Measurements from ENCODE around the gene PPP2R2B.
"Not testable (repeated sequence)": the region's sequence is repeated elsewhere in the genome, so short reads cannot be mapped to it uniquely, and the experiment has no call there.

Gene PPP2R2B

DNA sequence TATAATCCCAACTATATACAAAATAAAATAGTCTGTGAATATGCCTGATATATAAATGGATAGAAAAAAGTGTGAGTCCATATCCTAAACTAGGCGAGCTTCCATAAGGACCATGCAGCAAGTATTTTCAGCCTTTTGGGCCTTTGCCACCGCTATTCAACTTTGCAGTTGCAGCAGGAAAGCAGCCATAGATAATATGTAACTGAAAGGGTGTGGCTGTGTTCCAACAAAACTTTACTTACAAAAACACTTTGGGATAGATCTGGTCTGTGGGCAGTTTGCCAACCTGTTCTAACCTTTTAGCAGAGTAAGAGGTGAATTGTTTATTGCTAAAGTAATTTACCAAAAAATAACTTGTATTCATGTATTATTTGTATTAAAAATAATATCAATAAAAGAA lies 234.8 kb downstream of the PPP2R2B start:
- no peak for DNase-seq

- no peak for DNase-seq
Measured at GRCh38 chr5:146642410-146642809, 236.1 kb downstream of the PPP2R2B start.

GRCh38 chr5:146641941-146642340 lies 236.6 kb downstream of the PPP2R2B start:
- no peak for DNase-seq

DNA sequence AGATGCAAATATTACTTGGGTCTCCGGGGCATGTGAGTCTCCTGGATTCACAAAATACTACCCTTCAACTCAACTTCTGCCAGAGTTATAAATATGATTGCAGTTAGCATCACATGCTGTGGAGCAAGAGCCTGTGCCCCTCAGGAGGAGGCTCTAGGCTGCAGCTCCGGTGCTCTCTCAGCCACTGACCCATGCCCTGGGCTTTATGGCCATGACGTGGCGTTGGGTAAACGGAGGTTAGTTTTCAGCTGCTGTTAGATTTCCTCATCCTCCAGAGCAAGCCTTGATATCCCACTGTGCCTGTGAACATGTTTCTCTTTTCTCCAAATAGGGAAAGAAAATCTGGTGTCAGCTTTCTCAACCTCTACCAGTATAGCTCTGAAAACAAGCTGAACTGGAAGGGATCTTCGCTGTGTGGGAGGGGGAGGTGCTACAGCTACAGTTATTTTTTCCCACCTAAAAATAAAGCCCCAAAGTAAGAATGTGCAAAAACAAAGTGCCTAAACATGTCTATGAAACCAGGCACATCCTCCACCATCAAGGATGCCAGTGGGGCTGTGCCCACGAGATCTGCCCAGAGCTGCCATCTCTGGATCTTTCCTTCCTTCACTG lies 238.2 kb downstream of the PPP2R2B start:
- DNase-seq: no peak

DNA sequence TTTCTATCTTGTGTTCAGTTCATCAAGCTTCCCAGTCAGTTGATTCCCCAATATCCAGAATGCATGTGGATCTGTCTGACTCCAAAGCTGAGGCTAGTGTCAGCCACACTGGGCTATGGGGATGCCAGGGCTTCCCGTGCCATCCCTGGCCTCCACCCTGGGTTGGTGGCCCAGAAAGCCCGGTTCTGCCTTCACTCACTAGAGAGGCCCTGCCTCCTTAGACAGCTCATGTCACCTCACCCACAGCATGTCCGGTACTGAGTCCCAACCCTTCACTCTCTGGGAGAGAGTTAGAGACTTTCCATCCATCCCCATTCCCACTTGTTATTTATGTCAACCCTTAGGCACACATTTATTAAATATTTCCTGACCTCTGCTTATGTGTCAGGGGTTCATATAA lies 243.1 kb downstream of the PPP2R2B start:
- DNase-seq: no peak

GRCh38 chr5:146633323-146633764 lies 245.2 kb downstream of the PPP2R2B start:
- peak; percentile 59 for DNase-seq

GRCh38 chr5:146632620-146633322 lies 245.8 kb downstream of the PPP2R2B start:
- peak; percentile 59 for DNase-seq

DNA sequence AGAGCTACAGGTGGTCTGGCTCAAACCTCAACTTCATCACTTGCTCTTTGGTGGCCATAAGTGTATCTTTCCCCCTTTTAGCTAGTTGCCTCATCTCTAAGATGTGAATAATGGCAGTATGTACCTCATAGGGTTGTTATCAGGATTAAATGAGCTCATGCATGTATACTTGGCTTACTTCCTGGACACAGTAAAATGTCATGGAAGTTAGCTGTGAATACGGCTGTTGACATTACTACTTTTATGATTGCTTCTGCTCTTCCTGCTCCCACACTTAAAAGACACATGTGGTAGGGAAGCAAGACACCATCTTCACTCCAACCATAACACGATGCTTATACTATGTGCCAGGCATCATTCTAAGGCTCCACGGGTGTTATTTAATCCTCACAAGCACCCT lies 248.1 kb downstream of the PPP2R2B start:
- no peak for DNase-seq

GRCh38 chr5:146628950-146629349 lies 249.6 kb downstream of the PPP2R2B start:
- DNase-seq: no peak

DNA sequence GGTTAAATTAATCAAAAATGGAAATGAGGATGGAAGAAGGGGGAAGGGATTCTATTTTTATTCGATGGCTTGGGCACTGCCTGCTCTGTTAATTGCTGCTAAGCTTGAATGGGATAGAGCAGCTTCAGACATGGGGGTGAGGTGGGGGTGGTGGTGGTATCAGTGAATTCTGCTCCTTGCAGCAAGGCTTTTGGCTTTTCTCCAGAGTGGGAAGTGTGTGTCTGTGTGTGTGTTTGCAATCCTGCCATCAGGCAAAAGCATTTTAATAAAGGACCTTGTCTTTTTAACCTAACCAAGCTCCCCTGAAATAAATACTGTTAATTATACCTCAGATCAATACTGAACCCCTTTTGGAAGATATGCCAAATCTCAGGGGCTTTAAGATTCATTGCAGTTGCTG lies 251.6 kb downstream of the PPP2R2B start:
- DNase-seq: no peak

GRCh38 chr5:146624179-146624578 lies 254.4 kb downstream of the PPP2R2B start:
- DNase-seq: no peak

GRCh38 chr5:146623666-146624065 lies 254.9 kb downstream of the PPP2R2B start:
- DNase-seq: no peak

DNA sequence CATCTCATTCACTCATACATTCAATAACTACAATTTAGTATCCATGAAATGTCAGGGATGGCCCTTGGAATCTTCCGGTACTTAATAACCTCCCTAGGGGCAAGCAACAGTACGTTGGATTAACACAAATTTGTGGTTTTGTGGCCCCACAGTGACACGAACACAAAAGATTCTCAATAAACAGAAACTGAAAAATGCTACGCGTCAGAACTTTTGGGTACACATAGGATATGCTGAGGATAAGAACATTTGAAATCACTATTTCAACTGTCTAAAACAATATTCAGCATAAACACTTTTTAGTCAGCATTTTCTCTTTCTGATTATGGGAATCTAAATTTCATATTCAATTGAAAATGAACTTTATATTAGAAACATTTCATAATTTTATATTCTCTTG lies 255.5 kb downstream of the PPP2R2B start:
- no peak for DNase-seq

DNA sequence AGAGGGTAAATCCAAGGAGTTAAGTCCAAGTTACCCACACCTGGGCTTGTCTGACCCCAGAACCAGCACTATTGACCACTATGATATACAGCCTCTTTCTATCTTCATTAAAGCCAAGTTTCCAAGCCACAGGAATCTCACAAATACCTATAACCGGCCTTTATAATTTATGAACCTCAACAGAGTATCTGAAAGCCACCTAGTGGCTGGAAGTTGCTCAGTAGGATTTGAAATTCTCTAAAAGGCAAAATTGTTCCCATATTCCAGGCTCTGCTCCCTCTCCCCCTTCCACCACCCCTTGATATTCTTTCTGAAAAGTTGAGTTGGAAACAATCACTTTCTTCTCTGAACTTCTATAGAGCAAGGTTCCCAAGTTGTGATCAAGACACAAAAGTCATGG lies 256.2 kb downstream of the PPP2R2B start:
- DNase-seq: no peak

GRCh38 chr5:146620669-146621051 lies 257.9 kb downstream of the PPP2R2B start:
- DNase-seq: peak; percentile 84

DNA sequence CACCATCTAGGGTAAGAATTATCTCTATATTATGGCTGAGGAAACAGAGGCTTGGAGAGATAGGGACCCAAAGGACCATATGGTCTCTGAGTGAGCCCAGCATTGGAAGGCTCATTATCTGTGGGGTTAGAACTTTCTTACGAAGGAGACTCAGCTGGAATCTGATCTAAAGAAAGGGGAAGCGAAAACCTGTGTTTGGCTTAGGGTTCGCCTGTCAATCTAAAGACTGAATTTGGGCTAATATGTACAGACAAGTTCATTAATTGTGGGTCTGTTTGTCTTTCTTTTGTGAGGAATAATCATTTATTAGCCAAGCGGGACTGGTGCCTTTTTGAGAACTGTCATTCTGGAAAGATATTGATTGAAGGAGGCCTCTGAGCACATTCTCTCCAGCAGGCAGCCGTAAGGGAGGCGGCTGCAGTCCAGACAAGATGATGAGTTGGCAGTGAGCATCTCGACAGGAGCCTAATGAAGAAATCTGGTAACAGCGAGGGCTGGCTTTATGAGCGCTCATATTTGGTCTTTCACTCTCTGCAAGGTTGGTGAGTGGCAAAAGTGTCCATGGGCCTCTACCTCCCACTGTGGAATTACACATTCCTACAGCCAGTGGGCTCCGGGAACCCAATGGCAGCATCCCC lies 258.4 kb downstream of the PPP2R2B start:
- DNase-seq: peak; percentile 13

DNA sequence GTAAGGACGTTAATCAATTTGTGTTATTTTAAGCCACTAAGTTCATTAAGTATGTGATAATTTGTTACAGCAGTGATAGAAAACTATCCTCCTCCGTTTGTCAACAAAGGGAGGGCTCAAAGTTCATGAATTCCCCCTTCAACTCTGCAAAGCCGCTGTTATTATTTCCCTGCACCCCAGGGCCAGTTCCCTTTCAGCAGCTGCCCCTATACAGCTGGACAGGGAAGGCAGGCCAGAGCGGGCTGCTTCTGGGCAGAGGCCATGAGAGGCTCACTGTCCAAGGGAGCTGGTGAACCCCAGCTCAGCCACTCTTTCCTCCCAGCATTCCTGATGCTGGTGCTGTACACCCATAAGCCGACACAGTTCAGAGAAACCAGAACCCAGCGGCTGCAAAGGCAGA lies 260.1 kb downstream of the PPP2R2B start:
- no peak for DNase-seq

- DNase-seq: not testable (repeated sequence)
Measured at GRCh38 chr5:146609731-146610130, 268.8 kb downstream of the PPP2R2B start.

- no peak for DNase-seq
Measured at GRCh38 chr5:146607659-146608332, 270.8 kb downstream of the PPP2R2B start.

DNA sequence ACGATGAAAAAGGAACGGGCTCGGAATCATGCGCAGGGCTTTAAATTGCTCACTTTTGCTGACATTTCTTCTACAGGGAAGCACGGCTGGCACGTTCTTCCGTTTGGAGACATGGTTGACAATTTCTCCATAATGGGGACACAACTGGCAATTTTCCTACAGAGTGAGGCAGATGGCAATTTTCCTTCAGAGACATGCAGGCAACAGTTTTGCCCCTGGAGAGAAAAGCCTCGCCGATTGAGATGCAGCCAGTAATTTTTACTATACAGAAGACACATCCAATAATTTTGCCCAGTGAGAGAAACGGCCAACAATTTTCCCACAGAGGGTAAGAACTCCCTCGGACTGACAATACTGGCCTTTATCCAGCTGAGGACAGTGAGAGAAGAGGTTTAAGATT lies 271.7 kb downstream of the PPP2R2B start:
- DNase-seq: no peak

- no peak for DNase-seq
Measured at GRCh38 chr5:146600376-146600775, 278.2 kb downstream of the PPP2R2B start.

DNA sequence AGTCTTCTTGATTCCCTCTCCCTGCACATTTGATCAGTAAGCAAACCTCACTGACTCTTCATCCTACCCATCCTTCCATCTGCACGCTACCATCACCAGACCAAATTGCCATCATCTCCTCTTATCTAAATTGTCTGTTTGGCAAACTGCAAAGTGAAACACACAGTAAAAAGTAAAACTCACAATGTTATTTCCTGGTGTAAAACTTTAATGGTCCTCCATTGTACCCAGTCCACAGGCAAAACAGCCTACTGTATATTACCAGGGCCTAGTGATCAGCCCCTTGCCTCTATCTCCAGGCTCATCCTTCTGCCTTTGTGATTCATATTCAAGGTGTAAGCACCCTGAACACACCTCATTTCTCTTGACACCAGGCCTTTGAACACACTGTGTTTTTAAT lies 279.3 kb downstream of the PPP2R2B start:
- DNase-seq: no peak

GRCh38 chr5:146595088-146595487 lies 283.5 kb downstream of the PPP2R2B start:
- no peak for DNase-seq

- no peak for DNase-seq
Measured at GRCh38 chr5:146592352-146592751, 286.2 kb downstream of the PPP2R2B start.
